Glomerular visceral epithelial cell (primary cell): ENCODE data around the gene SUN1.
"Not testable (repeated sequence)": the region's sequence is repeated elsewhere in the genome, so short reads cannot be mapped to it uniquely, and the experiment has no call there.

Source experiments
- DNase-seq: peaks from one replicate; pipeline ENCODE4 v3.0.0-alpha.2; 2016; ENCODE audit errors: extremely low spot score

The SUN1 gene

DNA sequence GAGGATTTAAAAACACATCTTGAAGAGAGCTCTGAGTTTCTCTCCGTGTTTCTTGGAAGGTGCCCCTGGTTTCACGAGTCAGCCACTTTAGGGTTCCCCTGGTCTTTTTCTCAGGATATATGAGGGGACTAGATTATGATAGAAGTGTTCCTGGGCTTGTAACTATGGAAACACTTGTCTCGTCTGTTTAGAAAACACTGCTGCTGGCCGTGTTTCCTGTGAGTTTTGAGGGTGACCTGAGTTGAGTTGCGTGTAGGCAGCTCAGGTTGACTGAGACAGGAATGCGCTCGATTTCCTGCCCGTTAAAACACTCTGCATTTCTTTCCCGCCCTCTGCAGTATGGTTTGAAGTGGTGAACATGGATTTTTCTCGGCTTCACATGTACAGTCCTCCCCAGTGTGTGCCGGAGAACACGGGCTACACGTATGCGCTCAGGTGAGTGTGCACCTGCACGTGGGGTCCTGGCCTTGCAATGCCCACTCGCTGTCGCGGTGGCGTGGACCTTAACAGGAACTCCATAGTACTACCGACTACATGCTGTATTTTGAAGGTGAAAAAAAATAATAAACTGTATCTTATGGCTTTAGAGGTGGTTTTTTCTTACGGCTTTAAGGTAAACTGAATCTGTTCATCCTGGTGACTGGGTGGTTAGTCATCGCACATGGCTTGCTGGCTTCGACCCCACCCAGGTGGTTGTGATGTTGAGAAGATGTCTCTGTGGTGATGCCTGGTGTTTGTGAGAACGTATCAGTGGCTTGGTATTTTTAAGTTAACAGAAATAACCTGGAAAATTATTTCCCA lies at the start of gene SUN1:
TSS of gene SUN1 (plus strand) at position 310 of the 801 bp plus-strand sequence. CDS start at position 359, 49 bp downstream.
- DNase-seq: peak; percentile 80

DNA sequence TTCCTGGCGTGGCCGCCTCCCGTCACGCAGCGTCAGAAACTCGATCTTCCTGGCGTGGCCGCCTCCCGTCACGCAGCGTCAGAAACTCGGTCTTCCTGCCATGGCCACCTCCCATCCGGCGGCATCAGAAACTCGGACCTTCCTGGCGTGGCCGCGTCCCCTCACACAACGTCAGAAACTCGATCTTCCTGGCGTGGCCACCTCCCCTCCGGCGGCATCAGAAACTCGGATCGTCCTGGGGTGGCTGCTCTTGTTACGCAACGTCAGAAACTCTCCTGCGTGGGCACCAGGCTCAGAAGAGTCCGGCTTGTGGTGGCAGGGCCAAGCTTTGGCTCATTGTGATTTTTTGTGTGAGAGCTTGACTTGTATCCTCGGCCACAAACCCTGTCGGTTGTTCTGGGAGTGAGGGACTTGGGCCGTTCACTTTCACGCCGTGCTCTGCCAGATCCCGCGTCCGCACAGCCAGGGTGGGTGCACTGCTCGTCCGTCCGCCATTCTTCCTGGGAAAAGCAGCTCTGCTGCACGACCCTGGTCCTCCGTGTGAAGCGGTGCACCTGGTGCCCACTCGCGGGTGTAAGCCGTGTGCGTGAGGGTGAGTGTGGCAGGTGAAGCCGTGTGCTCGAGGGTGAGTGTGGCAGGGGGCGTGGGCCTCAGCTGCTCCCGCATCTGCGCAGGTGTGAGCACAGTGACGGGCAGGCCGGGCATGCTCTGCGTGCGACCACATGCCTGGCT lies 49.4 kb upstream of the SUN1 start:
- DNase-seq: no peak

DNA sequence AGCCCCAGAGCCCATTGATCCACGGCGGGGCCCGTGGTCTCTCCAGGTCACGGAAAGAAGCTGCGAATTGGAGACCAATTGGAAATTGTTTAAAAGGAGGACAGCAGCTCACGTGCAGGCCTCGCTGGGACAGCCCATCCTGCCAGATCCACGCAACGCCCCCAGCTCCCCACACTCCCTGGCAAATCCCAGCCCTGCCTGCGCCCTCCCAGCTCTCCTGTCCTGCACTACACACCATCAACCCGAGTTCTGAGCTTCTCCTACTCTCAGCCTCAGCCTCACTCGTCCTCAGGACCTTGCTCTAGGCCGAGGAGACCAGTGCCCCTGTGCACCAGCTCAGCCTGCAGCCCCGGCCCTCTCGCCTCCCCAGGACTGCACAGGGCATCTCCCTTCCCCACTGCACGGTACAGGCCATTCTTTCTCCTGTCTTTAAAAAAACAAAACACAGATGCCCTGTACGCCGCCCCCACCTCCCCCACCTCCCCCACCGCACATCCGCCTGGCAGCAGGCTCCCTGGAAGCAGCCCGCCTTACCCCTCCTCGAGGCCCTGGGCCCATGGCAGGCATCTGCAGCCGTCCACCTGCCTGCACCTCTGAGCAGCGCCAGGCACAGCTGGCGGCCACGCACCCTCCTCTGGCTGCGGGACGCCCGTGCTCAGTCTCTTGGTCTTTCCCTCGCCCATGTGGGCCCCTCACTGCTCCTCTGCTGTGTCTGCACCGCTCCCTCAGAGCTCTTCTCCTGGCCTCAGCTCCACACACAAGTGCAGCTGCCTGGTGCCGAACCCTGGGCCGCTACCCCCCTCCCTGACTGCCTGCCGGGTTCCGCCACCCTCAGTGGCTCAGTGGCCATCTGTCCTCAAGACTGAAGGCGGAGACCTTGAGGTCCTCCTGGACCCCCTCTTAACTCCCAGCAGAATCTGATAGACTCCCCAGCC lies 48.5 kb upstream of the SUN1 start:
- DNase-seq: no peak

DNA sequence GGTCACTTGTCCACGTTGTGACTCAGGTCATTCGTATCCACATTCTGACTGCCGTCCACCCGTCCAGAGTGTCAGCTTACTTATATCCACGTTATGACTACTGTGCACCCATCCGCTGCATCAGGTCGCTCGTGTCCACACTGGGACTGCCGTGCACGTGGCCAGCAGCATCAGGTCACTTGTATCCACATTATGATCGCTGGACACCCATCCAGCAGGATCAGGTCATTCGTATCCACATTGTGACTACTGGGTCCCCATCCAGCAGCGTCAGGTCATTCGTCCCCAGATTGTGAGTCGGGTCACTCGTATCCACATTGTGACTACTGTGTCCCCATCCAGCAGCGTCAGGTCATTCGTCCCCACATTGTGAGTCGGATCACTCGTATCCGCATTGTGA lies 47.3 kb upstream of the SUN1 start:
- no peak for DNase-seq

- DNase-seq: no peak
Observed at GRCh38 chr7:785416-785815, 46.9 kb upstream of the SUN1 start.

DNA sequence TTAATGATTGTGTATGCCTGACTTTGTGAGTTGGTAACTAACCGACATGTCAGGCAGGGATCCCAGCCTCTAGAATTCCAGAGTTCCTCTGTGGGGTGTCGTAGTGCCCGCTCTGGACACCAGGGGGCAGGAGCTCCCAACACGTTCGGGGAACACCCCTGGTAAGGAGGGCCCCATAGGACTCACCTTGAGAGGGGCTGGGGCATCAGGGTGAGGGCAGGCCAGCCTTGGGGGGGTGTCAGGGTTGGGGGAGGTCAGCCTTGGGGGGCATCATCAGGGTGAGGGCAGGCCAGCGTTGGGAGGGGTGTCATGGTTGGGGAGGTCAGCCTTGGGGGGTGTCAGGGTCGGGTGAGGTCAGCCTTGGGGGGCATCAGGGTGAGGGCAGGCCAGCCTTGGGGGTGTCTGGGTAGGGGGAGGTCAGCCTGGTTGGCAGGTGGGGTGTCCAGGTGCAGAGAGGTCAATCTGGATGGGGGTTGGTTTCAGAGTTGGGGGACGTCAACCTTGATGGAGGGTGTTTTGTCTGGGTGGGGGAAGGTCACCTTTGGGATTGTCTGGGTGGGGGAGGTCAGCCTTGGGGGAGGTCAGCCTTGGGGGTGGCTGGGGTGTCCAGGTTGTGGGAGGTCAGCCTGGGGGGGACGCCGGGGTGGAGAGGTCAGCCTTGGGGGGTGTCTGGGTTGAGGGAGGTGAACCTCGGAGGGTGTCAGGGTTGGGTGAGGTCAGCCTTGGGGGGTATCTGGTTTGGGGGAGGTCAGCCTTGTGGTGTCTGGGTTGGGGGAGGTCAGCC lies 45.6 kb upstream of the SUN1 start:
- peak; percentile 64 for DNase-seq

DNA sequence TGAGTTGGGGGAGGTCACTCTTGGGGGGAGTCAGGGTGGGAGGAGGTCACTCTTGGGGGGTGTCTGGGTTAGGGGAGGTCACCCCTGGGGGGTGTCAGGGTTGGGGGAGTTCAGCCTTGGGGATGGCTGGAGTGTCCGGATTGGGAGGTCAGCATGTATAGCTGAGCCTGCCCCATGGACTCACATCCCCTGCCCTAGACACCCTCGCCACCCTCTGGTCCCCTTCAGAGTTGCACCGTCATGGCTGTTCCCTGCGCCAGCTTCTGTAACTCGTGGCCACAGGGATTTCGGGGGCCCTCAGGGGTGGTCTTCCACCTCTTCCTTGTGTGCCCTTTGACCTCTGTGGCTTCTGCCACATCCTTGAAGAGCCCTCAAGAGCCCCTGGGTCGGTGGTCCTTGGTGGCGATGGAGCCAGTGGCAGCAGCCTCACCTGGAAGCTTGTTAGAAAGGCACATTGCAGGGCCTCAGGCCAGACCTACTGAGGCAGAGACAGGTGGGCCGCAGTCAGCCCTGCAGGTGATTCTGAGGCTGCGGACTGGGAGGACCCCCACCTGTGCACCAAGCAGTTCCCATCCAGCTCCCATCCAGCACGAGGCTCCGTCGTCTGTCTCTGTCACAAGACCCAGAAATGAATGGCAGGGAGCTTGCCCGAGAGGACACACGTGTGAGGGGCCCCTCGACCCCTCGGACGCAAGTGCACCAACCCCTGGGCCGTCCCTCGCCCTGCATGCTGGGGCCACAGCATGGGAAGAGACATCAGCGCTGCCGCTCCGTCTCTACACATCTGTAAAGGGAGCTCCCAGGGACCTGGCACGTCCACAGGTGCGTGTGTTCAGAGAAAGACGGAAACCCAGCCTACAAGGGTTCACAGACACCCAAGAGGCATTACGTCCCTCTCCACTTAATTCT lies 44.7 kb upstream of the SUN1 start:
- no peak for DNase-seq

DNA sequence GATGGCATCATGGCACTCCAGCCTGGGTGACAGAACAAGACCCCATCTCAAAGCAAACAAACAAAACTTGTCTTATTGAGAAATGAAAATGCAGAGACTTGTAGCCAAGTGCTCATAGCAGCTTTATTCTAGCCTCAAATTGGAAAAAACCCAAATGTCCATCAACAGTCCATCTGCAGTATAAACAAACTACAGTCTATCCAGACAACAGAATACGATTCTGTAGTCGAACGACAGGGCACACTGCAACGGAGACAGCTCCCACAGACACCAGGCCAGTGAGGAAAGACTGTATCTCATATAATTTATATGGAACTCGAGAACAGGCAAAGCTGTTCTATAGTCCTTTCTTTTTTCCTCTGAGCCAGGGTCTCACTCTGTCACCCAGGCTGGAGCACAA lies 40.8 kb upstream of the SUN1 start:
- DNase-seq: no peak

DNA sequence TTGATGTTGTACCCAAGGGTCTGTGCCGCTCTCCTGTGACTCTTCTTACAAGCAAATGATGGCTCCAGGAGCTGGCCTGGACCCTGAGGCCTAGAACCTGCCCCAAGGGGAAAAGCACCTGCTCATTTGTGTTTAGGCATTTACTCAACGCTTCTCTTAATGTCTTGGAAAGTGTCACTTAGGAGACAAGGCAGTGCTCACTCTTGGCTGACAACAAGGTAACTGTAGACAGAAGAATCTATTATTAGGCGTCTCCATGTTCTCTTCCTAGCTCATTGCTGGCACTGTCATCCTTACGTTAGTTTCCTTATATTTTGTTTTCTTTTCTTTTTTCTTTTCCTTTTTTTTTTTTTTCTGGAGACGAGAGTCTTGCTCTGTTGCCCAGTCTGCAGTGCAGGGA lies 38.1 kb upstream of the SUN1 start:
- DNase-seq: no peak

- no peak for DNase-seq
Observed at GRCh38 chr7:794671-795329, 37.5 kb upstream of the SUN1 start.

DNA sequence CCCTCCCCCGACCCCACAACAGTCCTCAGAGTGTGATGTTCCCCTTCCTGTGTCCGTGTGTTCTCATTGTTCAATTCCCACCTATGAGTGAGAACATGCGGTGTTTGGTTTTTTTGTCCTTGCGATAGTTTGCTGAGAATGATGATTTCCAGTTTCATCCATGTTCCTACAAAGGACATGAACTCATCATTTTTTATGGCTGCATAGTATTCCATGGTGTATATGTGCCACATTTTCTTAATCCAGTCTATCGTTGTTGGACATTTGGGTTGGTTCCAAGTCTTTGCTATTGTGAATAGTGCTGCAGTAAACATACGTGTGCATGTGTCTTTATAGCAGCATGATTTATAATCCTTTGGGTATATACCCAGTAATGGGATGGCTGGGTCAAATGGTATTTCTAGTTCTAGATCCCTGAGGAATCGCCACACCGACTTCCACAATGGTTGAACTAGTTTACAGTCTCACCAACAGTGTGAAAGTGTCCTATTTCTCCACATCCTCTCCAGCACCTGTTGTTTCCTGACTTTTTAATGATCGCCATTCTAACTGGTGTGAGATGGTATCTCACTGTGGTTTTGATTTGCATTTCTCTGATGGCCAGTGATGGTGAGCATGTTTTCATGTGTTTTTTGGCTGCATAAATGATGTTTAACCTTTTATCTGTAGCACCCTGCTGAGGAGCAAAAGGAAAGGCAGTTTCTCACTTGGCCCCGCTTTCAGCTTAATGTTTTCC lies 35.7 kb upstream of the SUN1 start:
- DNase-seq: not testable (repeated sequence)

DNA sequence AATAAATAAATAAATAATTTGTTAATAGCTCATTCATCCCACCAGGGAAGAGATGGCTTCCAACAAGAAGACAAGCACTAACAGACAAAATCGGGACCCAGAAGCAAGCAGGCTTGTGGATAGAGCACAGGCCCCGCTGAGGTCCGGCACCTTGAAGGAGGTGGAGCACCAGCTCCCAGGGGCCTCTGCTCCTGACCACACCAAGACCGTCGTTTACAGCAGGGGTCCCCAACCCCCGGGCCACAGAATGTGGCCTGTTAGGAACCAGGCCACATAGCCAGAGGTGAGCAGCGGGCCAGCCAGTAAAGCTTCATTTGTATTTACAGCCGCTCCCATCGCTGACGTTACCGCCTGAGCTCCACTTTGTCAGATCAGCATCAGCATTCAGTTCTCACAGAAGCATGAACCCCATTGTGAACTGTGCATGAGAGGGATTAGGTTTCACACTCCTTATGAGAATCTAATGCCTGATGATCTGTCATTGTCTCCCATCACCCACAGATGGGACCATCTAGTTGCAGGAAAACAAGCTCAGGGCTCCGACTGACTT lies 33.3 kb upstream of the SUN1 start:
- no peak for DNase-seq

DNA sequence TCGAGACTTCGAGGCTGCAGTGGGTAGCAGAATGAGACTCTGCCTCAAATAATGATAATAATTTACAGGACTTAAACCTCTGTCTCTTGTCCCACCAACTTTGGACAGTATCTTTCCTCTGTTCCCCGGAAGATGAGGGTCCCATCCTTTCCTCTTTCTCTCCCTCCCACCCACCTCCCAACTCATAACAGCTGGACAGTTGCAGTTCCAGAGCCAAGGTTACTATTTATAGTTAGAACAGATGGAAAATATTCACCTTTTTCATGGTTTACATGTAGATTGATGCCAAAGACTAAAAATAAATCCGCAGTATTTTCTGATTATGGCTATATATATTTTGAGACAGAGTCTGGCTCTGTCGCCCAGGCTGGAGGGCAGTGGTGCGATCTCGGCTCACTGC lies 31.6 kb upstream of the SUN1 start:
- no peak for DNase-seq

GRCh38 chr7:801351-801750 lies 30.9 kb upstream of the SUN1 start:
- not testable (repeated sequence) for DNase-seq

- no peak for DNase-seq
Observed at GRCh38 chr7:801940-802381, 30.3 kb upstream of the SUN1 start.

- DNase-seq: no peak
Observed at GRCh38 chr7:802500-803242, 29.6 kb upstream of the SUN1 start.

- no peak for DNase-seq
Observed at GRCh38 chr7:803243-803635, 29.0 kb upstream of the SUN1 start.

GRCh38 chr7:803796-804195 lies 28.5 kb upstream of the SUN1 start:
- DNase-seq: not testable (repeated sequence)
